Muscle of leg (tissue), 11 donors: Measurements from ENCODE around the gene MTFR1L. TPM values are rescaled to one million over a fixed set of nuclear protein-coding genes. Genes with fewer than 3 reads are reported as not detected.

Experiments
- DNase-seq: peaks from one replicate; pipeline ENCODE4 v3.0.0; 2013
- H3K27ac ChIP-seq: one replicate; pipeline ENCODE4 v1.5.1; 2013; ENCODE audit warnings: mild to moderate bottlenecking, low read length, control low read depth
- H3K27me3 ChIP-seq: one replicate; pipeline ENCODE4 v1.6.1; 2013; ENCODE audit warnings: low read length; ENCODE audit not compliant: control insufficient read depth, insufficient read depth
- H3K36me3 ChIP-seq: one replicate; pipeline ENCODE4 v1.6.1; 2013; ENCODE audit warnings: low read length; ENCODE audit not compliant: control insufficient read depth, insufficient read depth
- H3K4me1 ChIP-seq: one replicate; pipeline ENCODE4 v1.6.1; 2013; ENCODE audit warnings: low read length; ENCODE audit not compliant: control insufficient read depth, insufficient read depth
- H3K4me3 ChIP-seq: one replicate; pipeline ENCODE4 v1.5.1; 2013; ENCODE audit warnings: low read length, control low read depth
- H3K9me3 ChIP-seq: replicated peaks from 2 replicates; pipeline ENCODE4 v1.6.1; 2013; ENCODE audit warnings: low read depth, low read length; ENCODE audit not compliant: control insufficient read depth
- WGBS: methylation state at CpG from one replicate; pipeline ENCODE4 v1.1.5; 2013; ENCODE audit warnings: missing lambda C conversion rate; ENCODE audit not compliant: insufficient coverage; 5-methylcytosine and 5-hydroxymethylcytosine counted together
- polyA plus RNA-seq, 8 donors: library from polyadenylated mRNA; unstranded; fragments of 120-200 nt; gene quantifications; one replicate each; pipeline versions ENCODE4 v1.2.1 to v1.2.3, GENCODE V29; 2013; ENCODE audit warnings: inconsistent platforms in 1 of 8, low replicate concordance in 1 of 8; ENCODE audit not compliant: insufficient read length in 8 of 8, insufficient read depth in 1 of 8
- total RNA-seq: library from RNA; stranded (reverse); fragments of 120-200 nt; gene quantifications from one replicate; pipeline ENCODE4 v1.2.4, GENCODE V29; 2013

Gene MTFR1L
- total and polyA plus RNA-seq, 9 donors, result 53.2 to 76.3 (median 63.7) TPM

- Histone ChIP-seq H3K9me3 (no peaks in the 10 kb centered on the region), H3K4me3 (peak overlapping the region; percentile 56), H3K36me3 (peaks cover 6% of the 10 kb centered on the region), H3K27ac (peak overlapping the region; percentile 78), H3K4me1 (peaks cover 27% of the 10 kb centered on the region), H3K27me3 (no peaks in the 10 kb centered on the region)
- 0% methylated on average over 6 of the region's 12 CpGs for WGBS
- DNase-seq, result no peak
Measured at GRCh38 chr1:25799352-25799934, 20.3 kb upstream of the MTFR1L start.

DNA sequence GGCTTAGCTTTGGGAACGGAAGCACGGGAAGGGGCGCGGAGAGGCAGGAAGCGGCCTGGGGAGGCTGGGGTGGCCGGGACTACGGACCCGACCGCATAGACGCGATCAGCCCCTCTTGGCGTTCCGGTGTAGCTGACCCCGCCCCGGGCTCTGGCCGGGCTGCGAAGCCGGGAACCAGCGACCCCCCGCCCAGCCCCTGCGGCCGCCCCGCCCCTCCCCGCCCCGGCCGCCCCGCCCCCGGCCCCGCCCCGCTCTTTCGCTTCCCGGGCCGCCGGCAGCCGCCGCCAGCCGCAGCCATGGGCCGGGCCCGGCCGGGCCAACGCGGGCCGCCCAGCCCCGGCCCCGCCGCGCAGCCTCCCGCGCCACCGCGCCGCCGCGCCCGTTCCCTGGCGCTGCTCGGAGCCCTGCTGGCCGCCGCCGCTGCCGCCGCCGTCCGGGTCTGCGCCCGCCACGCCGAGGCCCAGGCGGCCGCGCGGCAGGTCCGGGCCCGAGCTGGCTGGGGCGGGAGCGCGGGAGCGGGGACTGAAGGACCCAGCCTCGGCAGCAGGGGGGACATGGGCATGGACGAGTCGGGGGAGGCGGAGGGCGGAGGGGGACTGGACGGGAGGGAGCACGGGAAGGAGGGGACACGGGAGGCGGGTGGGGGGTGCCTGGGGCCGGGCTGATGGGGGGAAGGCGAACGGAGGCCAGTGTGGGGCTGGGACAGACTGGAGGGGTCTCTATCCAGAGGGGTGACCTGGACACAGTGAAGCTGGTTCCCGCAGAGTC lies 19.6 kb upstream of the MTFR1L start, which contains the start of gene SELENON:
SELENON (plus strand) TSS at position 259 of the 768 bp plus-strand sequence; CDS start at position 297, 38 bp downstream.
- H3K4me1 ChIP-seq, result peaks cover 30% of the 10 kb centered on the region
- H3K36me3 ChIP-seq, result peaks cover 12% of the 10 kb centered on the region
- H3K9me3 ChIP-seq, result no peaks in the 10 kb centered on the region
- peak; percentile 80 for DNase-seq
- no peaks in the 10 kb centered on the region for H3K27me3 ChIP-seq
- peak within 1 kb of the TSS; percentile 60 for H3K4me3 ChIP-seq
- 1% methylated on average over 88 of the region's 91 CpGs for WGBS
- H3K27ac ChIP-seq, result peak within 1 kb of the TSS; percentile 78

DNA sequence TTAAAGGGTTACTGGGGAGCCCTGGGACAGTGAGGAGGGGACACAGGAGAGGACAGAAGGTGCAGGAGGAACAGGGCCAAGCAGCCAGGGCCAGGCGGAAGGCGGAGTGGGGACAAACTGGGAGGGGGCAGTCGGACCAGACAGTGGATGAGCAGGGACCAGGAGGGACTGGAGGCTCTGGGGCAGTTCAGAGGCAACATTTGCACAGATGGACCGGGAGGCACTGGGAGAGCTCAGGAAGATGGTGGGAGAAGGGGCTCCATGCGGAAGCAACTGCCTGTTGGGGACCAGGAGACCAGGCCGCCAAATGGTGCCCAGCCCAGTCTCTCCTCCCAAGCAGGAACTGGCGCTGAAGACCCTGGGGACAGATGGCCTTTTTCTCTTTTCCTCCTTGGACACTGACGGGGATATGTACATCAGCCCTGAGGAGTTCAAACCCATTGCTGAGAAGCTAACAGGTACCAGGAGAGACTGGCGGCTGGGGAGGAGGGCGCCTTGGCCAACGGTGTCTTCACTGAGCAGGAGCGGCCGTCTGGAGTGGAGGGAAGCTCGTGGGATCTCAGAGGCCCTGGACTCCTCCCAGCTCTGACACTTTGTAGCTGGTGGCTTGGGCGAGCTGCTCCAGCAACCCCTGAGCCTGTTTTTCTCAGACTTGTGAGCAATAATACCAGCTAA lies 18.9 kb upstream of the MTFR1L start:
- H3K9me3 ChIP-seq, result no peaks in the 10 kb centered on the region
- peak overlapping the region; percentile 60 for H3K4me3 ChIP-seq
- H3K27me3 ChIP-seq, result no peaks in the 10 kb centered on the region
- 41% methylated on average over 13 of the region's 15 CpGs for WGBS
- DNase-seq, result no peak
- peaks cover 37% of the 10 kb centered on the region for H3K4me1 ChIP-seq
- H3K27ac ChIP-seq, result peak overlapping the region; percentile 35
- H3K36me3 ChIP-seq, result peaks cover 19% of the 10 kb centered on the region

DNA sequence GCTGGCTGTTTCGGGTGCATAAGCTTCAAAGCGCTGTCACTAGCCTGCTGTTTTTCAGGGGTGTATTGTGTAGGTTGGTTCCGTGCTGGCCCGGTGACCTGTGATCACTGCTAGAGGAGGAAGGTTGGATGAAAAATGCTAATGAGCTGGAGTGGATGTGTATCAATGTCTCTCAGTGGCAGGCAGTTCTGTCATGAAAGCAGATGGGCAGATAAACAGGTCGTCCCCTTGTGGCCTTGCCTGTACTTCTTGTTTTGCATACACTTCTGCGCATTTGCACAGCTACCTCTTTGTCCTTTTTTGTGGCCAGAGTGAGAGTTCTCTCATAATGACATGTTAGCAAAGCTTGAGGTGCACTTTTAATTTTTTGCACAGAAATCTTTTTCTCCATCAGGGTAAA lies 16.8 kb upstream of the MTFR1L start:
- Histone ChIP-seq H3K27ac (no peak overlapping the region), H3K4me1 (peaks cover 38% of the 10 kb centered on the region)
- 65% methylated on average over 3 of the region's 6 CpGs for WGBS

DNA sequence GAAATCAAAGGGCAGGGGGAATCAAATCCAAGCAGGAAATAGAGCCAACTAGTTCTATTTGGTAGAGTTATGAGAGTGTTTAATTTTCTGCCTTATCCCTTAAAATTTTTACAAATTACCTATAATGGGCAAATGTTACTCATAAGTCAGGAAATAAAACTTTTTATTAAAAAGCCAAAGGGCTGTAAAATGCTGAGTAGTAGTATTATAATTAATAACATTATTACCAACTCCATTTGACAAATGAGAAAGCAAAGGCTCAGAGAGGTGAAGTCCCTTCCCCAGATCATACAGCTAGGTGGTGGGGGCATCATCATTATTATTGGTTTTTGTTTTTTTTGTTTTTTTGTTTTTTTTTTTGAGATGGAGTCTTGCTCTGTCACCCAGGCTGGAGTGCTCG lies 16.4 kb upstream of the MTFR1L start:
- Histone ChIP-seq H3K9me3 (no peaks in the 10 kb centered on the region), H3K27ac (no peak overlapping the region), H3K4me1 (peaks cover 38% of the 10 kb centered on the region), H3K36me3 (peaks cover 41% of the 10 kb centered on the region), H3K4me3 (no peak overlapping the region), H3K27me3 (no peaks in the 10 kb centered on the region)
- DNase-seq, result no peak
- WGBS, result no CpG with 5 or more reads among the region's 1 CpG

More for the DNA sequence above, 16.8 kb upstream of the MTFR1L start:
- Histone ChIP-seq H3K36me3 (peaks cover 38% of the 10 kb centered on the region), H3K27me3 (no peaks in the 10 kb centered on the region), H3K9me3 (no peaks in the 10 kb centered on the region), H3K4me3 (no peak overlapping the region)
- no peak for DNase-seq

DNA sequence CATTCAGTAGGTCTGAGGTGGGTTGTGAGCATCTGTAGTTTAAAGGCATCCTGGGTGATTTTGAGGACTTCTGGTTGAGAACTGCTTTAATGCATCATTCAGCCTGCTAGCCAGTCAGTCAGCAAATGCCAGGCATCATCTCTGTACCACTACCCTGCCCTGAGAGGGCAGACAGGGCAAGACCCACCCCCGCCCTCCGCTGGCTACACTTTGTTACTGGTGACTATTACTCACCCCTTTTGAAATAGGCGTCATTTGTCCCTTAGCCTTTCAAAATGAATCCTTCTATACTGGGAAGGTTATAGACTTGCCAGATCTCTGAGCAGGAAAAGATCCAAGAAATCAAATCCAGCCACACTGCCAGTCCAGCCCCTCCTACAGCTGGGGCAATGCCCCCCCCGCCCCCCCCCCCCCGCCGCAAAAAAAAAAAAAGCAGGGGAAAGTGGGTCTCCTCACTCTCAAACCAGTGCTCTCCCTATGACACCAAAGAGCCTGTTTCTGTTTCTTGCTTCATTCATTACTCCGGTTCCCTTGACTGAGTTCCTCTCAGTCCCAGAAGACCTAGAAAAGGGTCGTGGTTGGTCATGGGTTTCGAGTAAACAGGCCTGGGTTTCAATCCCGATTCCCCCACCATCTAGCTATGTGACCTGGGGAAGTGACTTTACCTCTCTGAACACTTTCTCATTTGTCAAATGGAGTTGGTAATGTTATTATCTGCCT lies 15.3 kb upstream of the MTFR1L start:
- Histone ChIP-seq H3K4me1 (peaks cover 34% of the 10 kb centered on the region), H3K4me3 (no peak overlapping the region), H3K27me3 (no peaks in the 10 kb centered on the region), H3K9me3 (no peaks in the 10 kb centered on the region), H3K36me3 (peaks cover 52% of the 10 kb centered on the region), H3K27ac (no peak overlapping the region)
- DNase-seq, result no peak
- no CpG with 5 or more reads among the region's 10 CpGs for WGBS

DNA sequence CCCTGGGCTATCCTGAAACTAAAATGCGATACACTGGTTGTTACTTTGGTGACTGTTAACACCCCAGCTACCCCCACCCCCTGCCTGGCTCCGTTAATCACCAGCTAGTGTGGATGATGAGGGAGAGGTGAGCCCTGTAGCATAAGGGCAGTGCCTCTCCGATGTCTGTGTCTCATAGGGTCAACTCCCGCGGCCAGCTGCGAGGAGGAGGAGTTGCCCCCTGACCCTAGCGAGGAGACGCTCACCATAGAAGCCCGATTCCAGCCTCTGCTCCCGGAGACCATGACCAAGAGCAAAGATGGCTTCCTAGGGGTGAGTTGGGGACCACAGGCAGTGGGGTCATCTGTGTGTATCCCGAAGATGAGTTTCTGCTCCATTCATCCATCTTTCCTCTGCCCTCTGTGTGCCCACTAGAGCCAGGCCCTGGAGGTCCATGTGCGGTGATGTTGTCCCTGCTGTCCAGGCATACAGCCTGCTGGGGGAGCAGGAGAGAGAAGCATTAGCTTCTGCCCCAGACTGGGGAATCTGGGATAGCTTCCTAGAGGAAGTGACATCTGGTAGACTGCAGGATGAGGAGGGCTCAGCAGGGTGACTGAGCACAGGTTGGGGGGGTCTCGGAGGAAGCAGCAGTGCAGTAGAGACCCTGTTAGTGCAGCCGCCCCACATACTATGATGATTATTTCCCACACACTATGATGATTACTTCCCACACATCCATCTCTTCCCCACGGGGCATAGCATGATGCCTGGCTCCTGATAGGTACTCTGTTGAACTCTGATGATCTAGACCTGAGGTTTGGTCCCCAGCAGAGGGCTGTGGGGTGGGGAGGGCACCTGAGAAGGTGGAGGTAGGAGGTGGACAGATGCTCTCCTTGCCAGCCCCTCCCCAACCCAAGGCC lies 14.5 kb upstream of the MTFR1L start:
- WGBS, result 77% methylated on average over 8 of the region's 15 CpGs
- H3K4me1 ChIP-seq, result peaks cover 33% of the 10 kb centered on the region

DNA sequence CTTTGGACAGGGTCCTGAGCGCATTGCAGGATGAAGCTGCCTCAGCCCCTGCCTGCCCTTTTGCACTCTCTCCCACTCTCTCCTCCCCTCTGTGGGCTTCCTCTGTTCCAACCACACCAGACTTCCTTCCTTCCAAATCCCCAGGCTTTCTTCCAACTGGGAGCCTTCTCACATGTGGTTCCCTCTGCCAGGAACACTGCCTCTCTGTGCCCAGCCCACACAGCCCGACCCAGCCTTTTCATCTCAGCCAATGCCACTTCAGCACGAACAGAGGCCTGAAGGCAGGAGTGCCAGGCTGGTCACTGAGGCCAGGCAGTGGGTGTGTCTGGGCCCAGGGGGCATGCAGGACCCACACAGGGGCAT lies 13.9 kb upstream of the MTFR1L start:
- peak; percentile 74 for DNase-seq
- Histone ChIP-seq H3K4me3 (no peak overlapping the region), H3K4me1 (peaks cover 35% of the 10 kb centered on the region)

More for the DNA sequence above, 14.5 kb upstream of the MTFR1L start:
- H3K27ac ChIP-seq, result peak overlapping the region; percentile 29
- H3K4me3 ChIP-seq, result no peak overlapping the region
- no peaks in the 10 kb centered on the region for H3K9me3 ChIP-seq
- H3K36me3 ChIP-seq, result peaks cover 60% of the 10 kb centered on the region
- DNase-seq, result no peak
- H3K27me3 ChIP-seq, result no peaks in the 10 kb centered on the region

DNA sequence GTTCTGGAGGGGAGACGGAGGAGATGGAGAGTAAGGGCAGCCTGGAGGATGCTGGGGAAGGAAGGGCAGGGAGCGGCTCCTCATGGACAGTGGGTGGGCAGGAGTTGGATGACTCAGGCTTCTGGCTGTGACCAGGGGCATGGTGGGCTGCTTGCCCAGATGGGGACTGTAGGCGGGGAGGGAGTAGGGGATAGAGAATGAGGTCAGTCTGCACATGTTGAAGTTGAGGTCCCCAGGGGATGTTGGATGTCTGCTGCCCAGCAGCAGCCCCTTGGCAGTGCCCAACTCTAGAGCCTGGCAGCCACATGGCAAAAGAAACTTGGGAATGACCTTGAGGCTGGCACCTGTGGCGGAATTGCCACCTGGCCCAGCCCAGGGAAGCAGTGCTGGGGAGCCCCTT lies 13.3 kb upstream of the MTFR1L start:
- Histone ChIP-seq H3K4me1 (peaks cover 34% of the 10 kb centered on the region), H3K9me3 (no peaks in the 10 kb centered on the region), H3K4me3 (no peak overlapping the region), H3K27ac (peak overlapping the region; percentile 57), H3K27me3 (no peaks in the 10 kb centered on the region), H3K36me3 (peaks cover 71% of the 10 kb centered on the region)
- 62% methylated on average over 3 of the region's 4 CpGs for WGBS
- peak; percentile 72 for DNase-seq

More for the DNA sequence above, 13.9 kb upstream of the MTFR1L start:
- no peaks in the 10 kb centered on the region for H3K27me3 ChIP-seq
- no peaks in the 10 kb centered on the region for H3K9me3 ChIP-seq
- H3K27ac ChIP-seq, result peak overlapping the region; percentile 57
- 75% methylated on average over 2 of the region's 3 CpGs for WGBS
- H3K36me3 ChIP-seq, result peaks cover 66% of the 10 kb centered on the region
